DMS53 treated with DMSO at 0.1 percent for 48 hours (cell line): ENCODE data around the gene LPO.

ENCODE experiments used
- DNase-seq: peaks from one replicate; lab custom pipeline; 2025; ENCODE audit not compliant: unreplicated experiment; lab: John Stamatoyannopoulos, UW

LPO gene

DNA sequence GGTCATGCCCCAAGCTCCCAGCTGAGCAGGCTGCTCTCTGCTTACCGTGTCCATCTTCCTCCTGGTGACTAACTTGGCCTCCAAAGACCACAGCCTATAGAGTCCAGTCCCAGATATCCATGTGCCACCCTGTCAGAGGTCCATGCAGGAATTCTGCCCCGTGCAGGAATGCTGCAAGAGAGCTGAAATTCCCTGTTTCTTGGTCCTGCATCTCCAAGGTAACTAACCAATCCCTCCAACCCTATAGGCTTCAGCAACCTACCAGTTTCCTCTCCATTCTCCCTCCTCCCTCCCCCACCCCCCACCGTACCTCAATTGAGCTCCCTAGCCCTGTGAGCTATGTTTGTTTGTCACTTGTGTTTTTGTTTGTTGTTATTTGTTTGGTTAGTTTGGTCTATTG is 9.7 kb upstream of the LPO start:
- DNase-seq: no peak

DNA sequence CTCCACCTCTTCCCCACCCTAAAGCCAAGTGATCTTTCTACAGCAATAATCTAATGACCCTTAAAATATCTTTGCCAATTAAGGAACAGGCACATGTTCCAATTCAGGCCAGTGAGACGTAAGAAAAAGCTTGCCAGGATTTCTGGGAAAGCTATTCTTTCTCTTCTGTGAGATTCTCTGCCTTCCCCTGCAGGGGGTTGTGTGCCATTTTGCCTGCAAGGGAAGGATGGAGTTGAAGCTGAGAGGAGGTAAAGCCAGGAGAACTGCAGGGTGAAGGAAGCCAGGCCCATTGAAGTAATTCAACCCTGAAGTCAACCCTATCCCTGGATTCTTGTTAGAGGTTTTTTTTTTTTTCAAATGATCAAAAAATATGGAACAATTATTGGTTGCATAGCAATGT is 9.0 kb upstream of the LPO start:
- no peak for DNase-seq

- no peak for DNase-seq
These were observed 8.5 kb upstream of the LPO start for GRCh38 chr17:58229881-58230280.

DNA sequence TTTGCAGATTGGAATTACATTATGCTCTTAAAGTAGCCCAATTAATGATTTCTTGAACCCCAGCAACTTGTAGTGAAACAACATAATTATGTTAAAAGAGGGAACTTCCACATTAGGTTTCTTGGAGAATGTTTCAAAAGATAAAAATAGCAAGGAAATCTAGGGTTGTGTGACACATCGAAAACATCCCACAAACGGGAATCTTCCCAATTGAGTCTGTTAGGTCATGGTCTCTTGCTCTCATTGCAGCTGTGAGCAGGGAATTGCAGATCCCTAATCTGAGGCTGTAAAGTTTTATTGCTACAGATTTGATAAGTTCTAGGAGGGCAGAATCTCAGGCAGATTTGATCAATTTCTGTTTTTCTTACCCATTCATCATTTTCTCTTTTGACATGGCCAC is 6.7 kb upstream of the LPO start:
- no peak for DNase-seq

DNA sequence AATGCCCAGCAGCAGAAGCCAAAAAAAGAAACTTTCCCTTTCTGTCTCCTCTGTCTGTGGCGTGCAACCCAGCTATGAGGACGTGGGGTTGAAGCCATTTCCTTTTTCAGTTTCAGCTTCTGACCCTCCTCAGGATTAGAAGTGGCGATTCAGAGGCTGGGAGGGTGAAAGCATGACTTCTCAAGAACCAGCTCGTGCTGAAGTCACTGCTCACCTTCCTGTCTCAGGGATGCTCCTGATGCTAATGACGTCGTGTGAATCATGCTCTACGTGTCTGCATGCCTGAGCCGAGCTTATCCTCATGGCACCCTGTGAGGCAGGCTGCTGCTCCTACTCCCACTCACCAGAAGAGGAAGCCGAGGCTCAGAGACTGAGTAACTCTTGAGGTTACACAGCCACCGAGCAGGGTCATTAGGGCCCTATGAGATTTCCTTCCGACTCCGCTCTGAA is 5.7 kb upstream of the LPO start:
- no peak for DNase-seq

- DNase-seq: no peak
These were observed 4.8 kb upstream of the LPO start for GRCh38 chr17:58233543-58233942.

DNA sequence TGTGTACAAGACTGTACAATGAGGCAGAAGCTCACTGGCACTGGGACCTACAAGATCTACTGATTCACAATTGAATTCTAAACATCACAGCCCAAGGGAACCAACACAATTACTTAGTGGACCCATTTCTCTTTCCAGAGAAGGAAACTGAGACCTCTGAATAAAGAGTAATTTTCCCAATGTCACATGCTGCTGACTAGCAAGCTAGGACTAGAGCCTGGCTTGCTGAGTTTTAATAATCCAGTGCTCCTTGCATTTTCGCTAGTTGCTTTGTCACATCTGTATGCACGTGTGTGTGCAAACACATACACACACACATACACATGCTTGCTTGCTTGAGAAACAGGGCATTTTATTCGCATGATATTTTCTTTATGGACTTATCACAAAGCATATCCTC is 3.9 kb upstream of the LPO start:
- DNase-seq: no peak

GRCh38 chr17:58235821-58236220 is 2.6 kb upstream of the LPO start:
- DNase-seq: no peak

DNA sequence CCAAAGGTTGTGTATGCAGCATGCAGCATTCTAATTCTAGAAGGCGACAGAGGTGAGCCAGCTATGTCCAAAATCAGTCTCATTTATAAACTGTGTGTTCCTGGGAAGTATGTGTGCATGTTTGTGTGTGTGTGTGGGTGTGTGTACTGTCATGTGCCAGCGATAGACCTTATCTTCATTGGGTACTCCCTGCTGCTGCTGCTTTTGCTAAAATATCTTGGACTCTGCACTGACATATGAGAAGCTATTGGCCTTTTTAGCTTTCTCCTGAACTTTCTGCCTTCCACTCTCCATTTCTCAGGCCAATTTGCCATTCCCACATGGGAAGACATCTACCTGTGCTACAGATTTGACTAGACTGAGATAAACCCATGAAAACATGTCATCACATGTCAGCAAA is 2.0 kb upstream of the LPO start:
- DNase-seq: no peak

GRCh38 chr17:58239987-58240386 is 1.6 kb downstream of the LPO start:
- no peak for DNase-seq

- DNase-seq: no peak
These were observed 3.9 kb downstream of the LPO start for GRCh38 chr17:58242171-58242784.

GRCh38 chr17:58244963-58245362 is 6.6 kb downstream of the LPO start:
- DNase-seq: no peak

DNA sequence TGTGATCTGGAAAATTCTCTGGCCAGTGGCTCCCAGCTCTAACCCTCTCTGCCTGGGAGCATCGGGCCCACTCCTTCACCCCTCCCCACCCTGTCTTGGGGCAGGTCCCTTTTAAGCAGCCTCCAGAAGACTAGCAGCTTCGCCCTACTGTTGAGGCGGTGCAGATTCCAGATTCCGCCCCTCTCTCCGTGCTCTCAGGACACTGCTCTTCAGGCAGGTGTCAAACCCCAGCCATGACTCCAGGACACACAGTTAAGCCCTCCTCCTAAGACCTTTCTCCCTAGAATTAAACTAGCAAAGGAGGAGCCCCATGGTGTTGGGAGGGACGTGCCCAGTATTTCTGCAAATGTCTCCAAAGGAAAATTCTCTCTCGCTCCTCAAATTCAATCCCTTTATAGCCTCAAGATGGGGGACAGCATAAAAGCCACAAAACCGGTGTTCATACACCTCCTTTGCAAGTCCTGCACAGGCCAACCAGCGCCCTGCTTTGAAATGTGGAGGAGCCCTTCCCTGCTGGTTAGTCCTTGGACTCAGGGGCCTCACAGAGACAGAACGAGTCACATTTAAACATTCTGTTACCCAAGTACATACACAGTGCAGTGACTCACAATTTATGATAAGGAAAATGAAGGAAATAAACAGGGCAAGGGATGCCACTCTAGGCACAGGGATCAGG is 7.2 kb downstream of the LPO start:
- no peak for DNase-seq

GRCh38 chr17:58246104-58246740 is 7.8 kb downstream of the LPO start:
- DNase-seq: no peak

- no peak for DNase-seq
These were observed 8.4 kb downstream of the LPO start for GRCh38 chr17:58246781-58247180.

GRCh38 chr17:58247511-58248363 is 9.4 kb downstream of the LPO start:
- no peak for DNase-seq

DNA sequence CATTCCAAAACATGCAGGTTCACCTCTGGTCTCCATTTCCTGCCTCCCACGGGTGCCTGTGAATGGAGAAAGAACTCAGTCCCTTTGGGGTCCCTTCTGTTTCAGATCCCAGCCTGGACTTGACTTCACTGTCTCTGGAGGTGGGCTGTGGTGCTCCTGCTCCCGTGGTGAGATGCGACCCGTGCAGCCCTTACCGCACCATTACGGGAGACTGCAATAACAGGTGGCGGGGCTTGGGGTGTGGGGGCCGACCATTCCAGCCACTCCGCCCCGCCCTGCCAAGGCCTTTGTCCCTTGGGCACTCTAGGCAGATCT is 10.5 kb downstream of the LPO start:
- DNase-seq: no peak

DNA sequence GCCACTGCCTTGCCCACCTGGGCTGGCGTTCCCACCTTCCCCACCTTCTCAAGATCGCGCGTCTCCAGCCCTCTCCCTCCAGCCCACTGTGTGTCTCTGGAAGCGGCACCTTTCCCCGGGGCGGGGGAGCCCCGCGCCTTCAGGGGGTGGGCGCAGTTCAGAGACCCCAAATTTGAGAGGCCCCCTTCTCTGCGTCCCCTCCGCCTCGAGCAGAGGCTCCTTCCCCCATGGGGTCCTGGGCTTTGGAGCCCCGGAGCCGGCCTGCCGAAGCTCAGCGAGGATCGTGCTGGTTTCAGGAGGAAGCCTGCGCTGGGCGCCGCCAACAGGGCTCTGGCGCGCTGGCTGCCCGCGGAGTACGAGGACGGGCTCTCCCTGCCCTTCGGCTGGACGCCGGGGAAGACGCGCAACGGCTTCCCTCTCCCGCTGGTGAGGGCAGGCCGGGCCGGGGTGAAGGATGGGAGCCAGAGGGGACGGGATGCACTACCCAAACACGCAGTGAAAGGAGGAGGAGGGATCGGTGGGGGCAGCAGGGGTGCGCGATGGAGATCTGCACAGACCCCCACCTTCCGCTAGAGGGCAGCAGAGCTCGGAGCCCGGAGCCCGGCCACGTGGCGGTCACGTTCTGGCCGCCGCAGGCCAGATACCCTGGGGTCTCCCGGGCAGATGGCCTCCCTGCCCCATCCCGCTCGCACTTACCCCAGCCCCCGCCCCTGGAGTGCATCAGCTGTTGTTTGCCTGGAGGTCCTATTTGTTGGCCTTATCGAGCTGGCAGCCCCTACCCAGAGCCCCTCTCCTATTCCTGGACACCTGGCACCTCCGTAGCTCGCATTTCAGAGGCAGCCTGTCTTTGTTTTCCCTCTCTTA is 11.1 kb downstream of the LPO start:
- DNase-seq: no peak

DNA sequence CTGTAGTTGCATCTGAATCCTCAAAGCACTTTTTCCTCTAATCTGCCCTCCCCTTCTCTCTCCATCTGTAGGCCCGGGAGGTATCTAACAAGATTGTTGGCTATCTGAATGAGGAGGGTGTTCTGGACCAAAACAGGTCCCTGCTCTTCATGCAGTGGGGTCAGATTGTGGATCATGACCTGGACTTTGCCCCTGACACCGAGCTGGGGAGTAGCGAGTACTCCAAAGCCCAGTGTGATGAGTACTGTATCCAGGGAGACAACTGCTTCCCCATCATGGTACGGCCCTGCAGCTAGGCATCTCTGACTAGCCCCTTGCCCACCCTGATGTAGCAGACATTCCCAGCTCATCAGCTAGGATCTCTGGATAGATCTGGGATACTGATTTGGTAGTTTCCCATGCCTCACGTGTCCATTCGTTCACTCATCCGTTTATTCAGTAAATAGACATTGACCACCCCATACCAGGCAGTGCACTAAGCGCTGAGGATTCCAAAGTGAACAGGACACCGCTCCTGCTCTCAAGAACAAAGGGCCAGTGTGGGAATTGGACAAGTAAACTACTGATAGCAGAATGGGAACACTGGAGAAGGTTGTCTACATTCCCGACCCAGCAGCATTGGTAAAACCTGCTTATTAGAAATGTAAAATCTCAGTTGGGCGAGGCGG is 12.1 kb downstream of the LPO start:
- no peak for DNase-seq

DNA sequence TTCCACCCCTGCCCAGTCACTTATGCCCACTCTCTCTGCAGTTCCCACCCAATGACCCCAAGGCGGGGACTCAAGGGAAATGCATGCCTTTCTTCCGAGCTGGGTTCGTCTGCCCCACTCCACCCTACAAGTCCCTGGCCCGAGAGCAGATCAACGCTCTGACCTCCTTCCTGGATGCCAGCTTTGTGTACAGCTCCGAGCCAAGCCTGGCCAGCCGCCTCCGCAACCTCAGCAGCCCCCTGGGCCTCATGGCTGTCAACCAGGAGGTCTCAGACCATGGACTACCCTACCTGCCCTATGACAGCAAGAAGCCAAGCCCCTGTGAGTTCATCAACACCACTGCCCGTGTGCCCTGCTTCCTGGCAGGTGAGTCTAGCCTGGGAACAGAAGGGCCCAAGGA is 13.8 kb downstream of the LPO start:
- DNase-seq: no peak
